Karpas-422 (cell line): ENCODE results near the gene PPP1R12B. TPM values are rescaled to one million over a fixed set of nuclear protein-coding genes. Genes with fewer than 3 reads are reported as not detected.
"Not testable (repeated sequence)": the region's sequence is repeated elsewhere in the genome, so short reads cannot be mapped to it uniquely, and the experiment has no call there.

Experiments used
- DNase-seq: peaks from one replicate; pipeline ENCODE4 v3.0.0-alpha.2; 2015
- H2AFZ ChIP-seq: fragments of 200-600 bp; sonication (generic); 2 replicates; pipeline ENCODE4 v1.6.1; 2014; ENCODE audit warnings: antibody characterized with exemption, low read length, mixed read lengths
- H3K27ac ChIP-seq: fragments of 200-600 bp; sonication (generic); 2 replicates; pipeline ENCODE4 v1.5.1; 2014; ENCODE audit warnings: mild to moderate bottlenecking, low read length, moderate library complexity
- H3K27me3 ChIP-seq: fragments of 200-600 bp; sonication (generic); 2 replicates; pipeline ENCODE4 v1.6.1; 2014; ENCODE audit warnings: low read length, mixed read lengths
- H3K36me3 ChIP-seq: fragments of 200-600 bp; sonication (generic); 2 replicates; pipeline ENCODE4 v1.6.1; 2014; ENCODE audit warnings: low read length, mixed read lengths; ENCODE audit not compliant: insufficient read depth
- H3K4me1 ChIP-seq: fragments of 200-600 bp; sonication (generic); 2 replicates; pipeline ENCODE4 v1.6.1; 2014; ENCODE audit warnings: mild to moderate bottlenecking, low read length, mixed read lengths
- H3K4me2 ChIP-seq: fragments of 200-600 bp; sonication (generic); 2 replicates; pipeline ENCODE4 v1.6.1; 2014; ENCODE audit warnings: low read length, low read depth, mild to moderate bottlenecking; ENCODE audit not compliant: poor library complexity, severe bottlenecking
- H3K4me3 ChIP-seq: fragments of 200-600 bp; sonication (generic); 2 replicates; pipeline ENCODE4 v1.5.1; 2014; ENCODE audit warnings: mild to moderate bottlenecking, antibody characterized with exemption, low read length, mixed read lengths
- H3K79me2 ChIP-seq: fragments of 200-600 bp; sonication (generic); 2 replicates; pipeline ENCODE4 v1.6.1; 2014; ENCODE audit warnings: mild to moderate bottlenecking, low read length, mixed read lengths
- H3K9ac ChIP-seq: fragments of 200-600 bp; sonication (generic); 2 replicates; pipeline ENCODE4 v1.6.0; 2014; ENCODE audit warnings: low read length
- H3K9me2 ChIP-seq: fragments of 200-600 bp; sonication (generic), shearing (Covaris generic); replicated peaks from 2 replicates; pipeline ENCODE4 v1.6.0; 2014; ENCODE audit warnings: mild to moderate bottlenecking, low read length, moderate library complexity; ENCODE audit not compliant: insufficient read depth
- H3K9me3 ChIP-seq: fragments of 300-700, 200-600 bp; sonication (generic); 2 replicates; pipeline ENCODE4 v1.6.1; 2014; ENCODE audit warnings: low read length, mixed read lengths
- H4K20me1 ChIP-seq: fragments of 200-600 bp; sonication (generic); 2 replicates; pipeline ENCODE4 v1.6.1; 2014; ENCODE audit warnings: mild to moderate bottlenecking, antibody characterized with exemption, low read length, low read depth; ENCODE audit not compliant: insufficient read depth
- total RNA-seq: library from RNA; depleted of rRNA; stranded (reverse); fragments of >200 nt; shearing (Covaris generic); gene quantifications from 2 replicates; pipeline ENCODE4 v1.2.3, GENCODE V29; 2014; ENCODE audit warnings: low replicate concordance

The PPP1R12B gene
- total RNA-seq, 1 experiment from 2014 or later, result 8.4 TPM

- H3K4me1 ChIP-seq, H2AFZ ChIP-seq, H3K4me2 ChIP-seq, H3K36me3 ChIP-seq, DNase-seq, H3K4me3 ChIP-seq, H4K20me1 ChIP-seq, H3K27ac ChIP-seq, H3K9ac ChIP-seq, H3K27me3 ChIP-seq, H3K79me2 ChIP-seq, H3K9me2 ChIP-seq, H3K9me3 ChIP-seq: not testable (repeated sequence)
Observed at GRCh38 chr1:202520857-202521216, 172.3 kb downstream of the PPP1R12B start.

- not testable (repeated sequence) for H3K4me3 ChIP-seq, H3K4me2 ChIP-seq, H3K27ac ChIP-seq, H3K79me2 ChIP-seq, H3K4me1 ChIP-seq, H3K9me3 ChIP-seq, H4K20me1 ChIP-seq, H3K36me3 ChIP-seq, H3K27me3 ChIP-seq, DNase-seq, H2AFZ ChIP-seq, H3K9me2 ChIP-seq, H3K9ac ChIP-seq
Observed at GRCh38 chr1:202521484-202521883, 173.0 kb downstream of the PPP1R12B start.

- Histone ChIP-seq H3K4me1 (no peaks in the 10 kb centered on the region), H3K4me2 (no peak overlapping the region), H3K27ac (no peak overlapping the region), H3K27me3 (no peaks in the 10 kb centered on the region), H3K9me3 (no peaks in the 10 kb centered on the region), H3K4me3 (no peak overlapping the region), H2AFZ (no peak overlapping the region), H4K20me1 (no peaks in the 10 kb centered on the region), H3K9me2 (no peaks in the 10 kb centered on the region), H3K79me2 (no peaks in the 10 kb centered on the region), H3K36me3 (no peaks in the 10 kb centered on the region), H3K9ac (no peak overlapping the region)
- DNase-seq, result no peak
Observed at GRCh38 chr1:202521886-202522285, 173.4 kb downstream of the PPP1R12B start.

- H3K27ac ChIP-seq, H3K4me1 ChIP-seq, H3K9me3 ChIP-seq, H3K27me3 ChIP-seq, DNase-seq, H3K4me3 ChIP-seq, H3K79me2 ChIP-seq, H3K9ac ChIP-seq, H4K20me1 ChIP-seq, H3K36me3 ChIP-seq, H2AFZ ChIP-seq, H3K4me2 ChIP-seq, H3K9me2 ChIP-seq: not testable (repeated sequence)
Observed at GRCh38 chr1:202526056-202526455, 177.6 kb downstream of the PPP1R12B start.

GRCh38 chr1:202528096-202528722 lies 179.7 kb downstream of the PPP1R12B start:
- not testable (repeated sequence) for DNase-seq

GRCh38 chr1:202530686-202531085 lies 182.2 kb downstream of the PPP1R12B start:
- not testable (repeated sequence) for H3K36me3 ChIP-seq, H3K9me2 ChIP-seq, H3K9me3 ChIP-seq, H3K9ac ChIP-seq, H4K20me1 ChIP-seq, H3K4me3 ChIP-seq, DNase-seq, H3K27me3 ChIP-seq, H3K79me2 ChIP-seq, H3K27ac ChIP-seq, H2AFZ ChIP-seq, H3K4me2 ChIP-seq, H3K4me1 ChIP-seq

More at GRCh38 chr1:202528096-202528722, 179.7 kb downstream of the PPP1R12B start:
- not testable (repeated sequence) for H3K27ac ChIP-seq, H3K4me3 ChIP-seq, H3K36me3 ChIP-seq, H2AFZ ChIP-seq, H3K9me3 ChIP-seq, H3K9me2 ChIP-seq, H3K4me1 ChIP-seq, H3K27me3 ChIP-seq, H3K79me2 ChIP-seq, H3K9ac ChIP-seq, H3K4me2 ChIP-seq, H4K20me1 ChIP-seq

GRCh38 chr1:202531472-202531811 lies 182.9 kb downstream of the PPP1R12B start:
- Histone ChIP-seq H3K4me3 (no peak overlapping the region), H3K79me2 (no peaks in the 10 kb centered on the region), H3K4me1 (no peaks in the 10 kb centered on the region), H4K20me1 (no peaks in the 10 kb centered on the region), H3K9ac (no peak overlapping the region), H2AFZ (no peak overlapping the region), H3K9me2 (no peaks in the 10 kb centered on the region), H3K4me2 (no peak overlapping the region), H3K36me3 (no peaks in the 10 kb centered on the region), H3K27ac (no peak overlapping the region), H3K9me3 (no peaks in the 10 kb centered on the region), H3K27me3 (no peaks in the 10 kb centered on the region)
- no peak for DNase-seq

GRCh38 chr1:202531812-202532616 lies 183.5 kb downstream of the PPP1R12B start:
- H3K9ac ChIP-seq, DNase-seq, H3K4me3 ChIP-seq, H3K9me3 ChIP-seq, H3K27ac ChIP-seq, H3K4me1 ChIP-seq, H2AFZ ChIP-seq, H3K36me3 ChIP-seq, H3K9me2 ChIP-seq, H4K20me1 ChIP-seq, H3K27me3 ChIP-seq, H3K79me2 ChIP-seq, H3K4me2 ChIP-seq: not testable (repeated sequence)
